Mesothelial cell of epicardium (in vitro differentiated cells): ENCODE data around the gene PRKG1. TPM values are rescaled to one million over a fixed set of nuclear protein-coding genes. Genes with fewer than 3 reads are reported as not detected.

ENCODE experiments used
- DNase-seq, 2 experiments: peaks; one replicate each; pipeline ENCODE4 v3.0.0; 2021; ENCODE audit warnings: low spot score in 2 of 2; ENCODE audit not compliant: unreplicated experiment in 2 of 2
- H3K27ac Mint-ChIP-seq: 2 replicates; pipeline ENCODE4 v1.8.0; 2021; ENCODE audit warnings: mixed read lengths
- H3K27me3 Mint-ChIP-seq: 2 replicates; pipeline ENCODE4 v1.8.0; 2021; ENCODE audit warnings: low read depth, mixed read lengths
- H3K36me3 Mint-ChIP-seq: 2 replicates; pipeline ENCODE4 v1.8.0; 2021; ENCODE audit warnings: mixed read lengths
- H3K4me1 Mint-ChIP-seq: 2 replicates; pipeline ENCODE4 v1.8.0; 2021; ENCODE audit warnings: mixed read lengths
- H3K4me3 Mint-ChIP-seq: 2 replicates; pipeline ENCODE4 v1.8.0; 2021; ENCODE audit warnings: mild to moderate bottlenecking, moderate library complexity, mixed read lengths
- H3K9me3 Mint-ChIP-seq: 2 replicates; pipeline ENCODE4 v1.8.0; 2021; ENCODE audit warnings: mixed read lengths
- CTCF ChIP-seq: fragments of 200-600 bp; sonication (generic); IDR thresholded peaks from one replicate; pipeline ENCODE4 v1.5.0; 2021; ENCODE audit warnings: antibody characterized with exemption; ENCODE audit not compliant: unreplicated experiment
- total RNA-seq: library from RNA; stranded (reverse); gene quantifications from 3 replicates; pipeline ENCODE4 v1.2.1, GENCODE V29; 2021

Gene PRKG1
- total RNA-seq, 1 donor from 2014 or later, result 37.0 TPM

GRCh38 chr10:52106011-52106410, 1031.7 kb downstream of the PRKG1 start:
- no peaks in the 10 kb centered on the region for H3K36me3 Mint-ChIP-seq
- H3K4me1 Mint-ChIP-seq, result no peaks in the 10 kb centered on the region
- H3K4me3 Mint-ChIP-seq, result no peak overlapping the region
- no peak for TF ChIP-seq CTCF
- no peaks in the 10 kb centered on the region for H3K9me3 Mint-ChIP-seq
- no peak for DNase-seq
- no peak overlapping the region for H3K27ac Mint-ChIP-seq
- H3K27me3 Mint-ChIP-seq, result no peaks in the 10 kb centered on the region

- DNase-seq, result no peak
- no peak overlapping the region for H3K4me3 Mint-ChIP-seq
- H3K36me3 Mint-ChIP-seq, result no peaks in the 10 kb centered on the region
- peaks cover 5% of the 10 kb centered on the region for H3K4me1 Mint-ChIP-seq
- no peaks in the 10 kb centered on the region for H3K9me3 Mint-ChIP-seq
- no peaks in the 10 kb centered on the region for H3K27me3 Mint-ChIP-seq
- H3K27ac Mint-ChIP-seq, result no peak overlapping the region
- TF ChIP-seq CTCF, result no peak
Measured at GRCh38 chr10:52106899-52107298, 1032.6 kb downstream of the PRKG1 start.

DNA sequence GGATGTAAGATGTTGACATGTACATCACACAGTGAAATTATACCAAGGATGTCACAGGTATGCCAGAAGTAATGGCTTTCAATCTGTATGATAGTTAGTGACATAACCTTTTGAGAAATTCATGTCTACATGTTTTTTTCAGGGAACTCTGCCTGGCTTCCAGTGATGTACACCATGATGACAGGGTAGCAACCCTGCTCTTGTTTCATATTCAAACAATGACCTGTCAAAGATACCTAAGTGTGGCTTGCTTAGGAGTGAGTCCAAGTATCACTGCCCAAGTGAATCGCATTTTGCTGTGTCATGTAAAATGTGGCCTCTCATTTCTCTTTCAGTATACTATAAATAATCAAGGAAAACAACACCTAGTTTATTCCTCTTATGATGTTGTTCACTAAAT, 1033.9 kb downstream of the PRKG1 start:
- no peak overlapping the region for H3K4me3 Mint-ChIP-seq
- no peaks in the 10 kb centered on the region for H3K27me3 Mint-ChIP-seq
- no peak overlapping the region for H3K27ac Mint-ChIP-seq
- no peak for DNase-seq
- H3K4me1 Mint-ChIP-seq, result peaks cover 5% of the 10 kb centered on the region
- no peaks in the 10 kb centered on the region for H3K36me3 Mint-ChIP-seq
- TF ChIP-seq CTCF, result no peak
- no peaks in the 10 kb centered on the region for H3K9me3 Mint-ChIP-seq

GRCh38 chr10:52110576-52110975, 1036.3 kb downstream of the PRKG1 start:
- Mint-ChIP-seq H3K36me3 (no peaks in the 10 kb centered on the region), H3K27ac (no peak overlapping the region), H3K4me3 (no peak overlapping the region), H3K4me1 (peaks cover 5% of the 10 kb centered on the region), H3K27me3 (no peaks in the 10 kb centered on the region), H3K9me3 (peaks cover 7% of the 10 kb centered on the region)
- DNase-seq, result no peak
- TF ChIP-seq CTCF, result no peak

GRCh38 chr10:52111101-52111891, 1037.0 kb downstream of the PRKG1 start:
- peaks cover 1% of the 10 kb centered on the region for H3K36me3 Mint-ChIP-seq
- H3K9me3 Mint-ChIP-seq, result peaks cover 10% of the 10 kb centered on the region
- H3K27me3 Mint-ChIP-seq, result no peaks in the 10 kb centered on the region
- H3K27ac Mint-ChIP-seq, result no peak overlapping the region
- DNase-seq, result no peak
- H3K4me3 Mint-ChIP-seq, result no peak overlapping the region
- peaks cover 5% of the 10 kb centered on the region for H3K4me1 Mint-ChIP-seq
- TF ChIP-seq CTCF, result no peak
